ENCODE data around the gene DOLPP1.

The DOLPP1 gene

DNA sequence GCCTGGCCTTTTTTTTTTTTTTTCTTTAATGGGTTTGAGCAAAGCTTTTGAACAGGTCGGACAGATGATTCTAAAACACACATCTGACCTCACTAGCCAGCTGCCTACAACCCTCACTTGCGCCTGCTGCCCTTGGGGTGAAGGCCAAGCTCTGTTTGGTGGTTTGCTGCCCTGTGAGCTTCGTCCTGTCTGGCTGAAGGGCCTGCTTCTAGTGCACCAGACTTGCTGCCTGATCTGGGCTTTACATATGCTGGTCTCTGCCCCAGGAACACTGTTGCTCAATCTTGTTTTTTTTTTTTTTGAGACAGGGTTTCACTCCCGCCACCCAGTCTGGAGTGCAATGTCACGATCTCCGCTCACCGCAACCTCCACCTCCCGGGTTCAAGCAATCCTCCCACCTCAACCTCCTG, 16.4 kb upstream of the DOLPP1 start:
- no peak for DNase-seq (ENCODE audit: low spot score)

DNA sequence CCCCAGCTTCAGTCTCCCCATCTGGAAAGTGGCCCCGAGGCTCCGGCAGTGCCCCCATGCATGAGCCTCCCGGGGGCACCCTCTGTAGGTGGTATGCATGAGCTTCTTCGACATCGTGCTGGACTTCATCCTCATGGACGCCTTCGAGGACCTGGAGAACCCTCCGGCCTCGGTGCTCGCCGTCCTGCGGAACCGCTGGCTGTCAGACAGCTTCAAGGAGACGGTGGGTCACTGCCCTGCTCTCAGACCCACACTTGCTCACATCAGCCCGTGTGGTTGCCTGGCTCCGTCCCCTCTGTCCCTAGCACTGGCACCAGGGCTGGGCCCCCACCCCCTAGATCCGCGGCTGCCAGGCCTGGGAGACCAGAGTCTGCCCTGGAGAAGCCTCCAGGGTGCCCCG, 12.8 kb upstream of the DOLPP1 start:
- DNase-seq (ENCODE audit: low spot score) = no peak

DNA sequence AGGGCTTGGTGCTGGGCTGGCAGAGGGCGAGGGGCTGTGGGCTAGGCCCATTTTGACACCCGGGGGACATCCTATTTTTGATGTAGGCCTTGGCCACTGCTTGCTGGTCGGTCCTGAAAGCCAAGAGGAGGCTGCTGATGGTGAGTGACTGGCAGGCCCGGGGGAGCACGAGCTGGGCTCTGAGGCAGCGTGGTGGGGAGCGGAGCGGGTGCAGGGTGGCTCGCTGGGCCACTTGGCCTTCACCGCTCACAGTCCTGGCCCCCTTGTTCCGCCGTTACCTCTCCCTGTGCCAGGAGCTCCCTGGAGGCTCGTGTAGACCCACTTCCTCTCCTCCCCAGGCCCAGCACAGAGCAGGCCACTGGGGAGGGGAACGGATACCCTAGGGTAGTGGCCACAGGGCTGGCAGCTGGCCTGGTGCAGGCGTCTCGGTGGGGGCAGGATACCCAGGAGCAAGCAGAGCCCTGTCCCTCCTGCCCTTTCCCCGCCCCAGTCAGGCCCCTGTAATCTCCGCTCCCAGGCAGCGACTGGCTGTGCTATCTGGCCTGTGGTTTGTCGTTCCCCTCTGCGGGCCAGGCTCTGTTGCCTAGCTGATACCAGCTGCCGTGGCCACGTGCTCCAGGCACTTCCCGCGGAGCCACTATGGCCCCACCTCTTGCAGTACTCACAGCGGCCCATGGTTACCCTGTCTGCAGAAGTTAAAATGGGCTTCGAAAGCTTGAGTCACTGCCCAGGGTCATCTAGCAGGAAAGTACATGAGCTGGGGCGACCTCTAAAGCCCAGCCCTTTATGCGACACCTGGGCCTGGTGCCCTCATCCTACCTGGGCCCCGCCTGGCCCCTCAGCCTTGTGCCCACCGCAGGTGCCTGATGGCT, 11.7 kb upstream of the DOLPP1 start:
- no peak for DNase-seq (ENCODE audit: low spot score)

DNA sequence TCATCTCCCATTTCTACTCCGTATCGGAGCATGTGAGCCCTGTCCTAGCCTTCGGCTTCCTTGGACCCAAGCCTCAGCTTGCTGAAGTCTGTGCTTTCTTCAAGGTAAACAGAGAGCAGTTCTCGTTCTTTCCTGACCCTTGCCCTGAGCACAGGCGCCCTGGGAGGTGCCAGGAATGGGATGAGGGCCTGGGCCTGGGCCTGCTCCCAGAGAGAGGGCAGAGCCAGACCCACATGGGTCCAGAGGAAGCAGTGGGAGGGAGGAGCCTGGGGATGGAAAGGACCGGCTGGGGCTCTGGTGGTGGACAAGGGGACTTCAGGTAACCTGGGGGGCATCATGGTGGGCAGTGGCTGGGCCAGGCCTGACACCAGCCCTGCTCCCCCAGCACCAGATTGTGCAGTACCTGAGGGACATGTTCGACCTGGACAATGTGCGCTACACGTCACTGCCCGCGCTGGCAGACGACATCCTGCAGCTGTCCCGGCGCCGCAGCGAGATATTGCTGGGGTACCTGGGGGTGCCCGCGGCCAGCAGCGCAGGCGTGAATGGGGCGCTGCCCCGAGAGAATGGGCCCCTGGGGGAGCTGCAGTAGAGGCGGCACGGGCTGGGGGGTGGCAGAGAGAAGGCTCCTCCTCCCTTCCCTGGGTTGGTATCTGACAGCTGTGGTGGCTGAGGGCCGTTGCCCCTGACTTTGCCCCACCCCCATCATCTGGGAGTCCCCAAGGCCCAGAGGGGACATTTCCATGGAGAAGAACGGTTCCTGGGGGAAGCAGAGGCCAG, 10.9 kb upstream of the DOLPP1 start:
- DNase-seq (ENCODE audit: low spot score) = no peak

DNA sequence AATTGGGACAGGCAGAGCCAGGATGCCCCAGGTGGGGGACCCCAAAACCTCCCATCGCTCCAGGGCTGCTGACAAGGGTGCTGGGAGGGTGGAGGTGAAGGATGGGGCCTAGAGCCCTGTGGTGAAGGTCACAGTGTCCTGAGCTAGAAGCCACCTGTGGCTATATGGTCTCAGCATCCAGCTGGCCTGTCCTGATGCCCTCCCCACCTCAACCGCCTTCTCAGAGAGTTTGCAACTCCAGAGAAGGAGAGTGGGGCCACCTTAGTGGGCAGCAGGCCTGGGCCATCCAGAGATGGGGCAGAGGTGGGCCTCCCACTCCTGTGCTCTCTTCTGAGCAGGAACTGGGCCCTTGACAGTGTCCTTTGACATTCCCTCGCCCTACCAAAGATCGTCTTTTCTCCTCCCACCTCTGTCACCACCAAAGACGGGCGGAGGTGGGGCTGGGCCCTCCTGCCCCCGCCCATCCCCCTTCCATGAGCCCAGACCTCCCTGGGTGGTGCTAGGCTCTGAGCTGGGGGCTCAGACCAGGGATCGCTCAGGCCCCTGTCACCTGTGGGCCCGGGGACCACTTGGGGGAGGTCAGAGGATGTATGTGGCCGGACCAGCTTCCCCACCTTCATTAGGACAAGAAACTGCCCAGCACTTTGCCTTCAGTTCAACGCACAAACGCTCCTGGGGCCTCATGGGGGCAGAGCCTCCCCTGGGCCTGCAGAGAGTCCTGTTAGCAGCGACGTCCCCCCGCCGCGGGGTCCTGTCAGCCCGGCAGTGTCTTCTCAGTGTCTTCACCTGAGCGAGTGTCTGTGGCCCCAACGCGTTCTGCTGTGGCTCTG, 10.0 kb upstream of the DOLPP1 start:
- DNase-seq (ENCODE audit: low spot score) = no peak

DNA sequence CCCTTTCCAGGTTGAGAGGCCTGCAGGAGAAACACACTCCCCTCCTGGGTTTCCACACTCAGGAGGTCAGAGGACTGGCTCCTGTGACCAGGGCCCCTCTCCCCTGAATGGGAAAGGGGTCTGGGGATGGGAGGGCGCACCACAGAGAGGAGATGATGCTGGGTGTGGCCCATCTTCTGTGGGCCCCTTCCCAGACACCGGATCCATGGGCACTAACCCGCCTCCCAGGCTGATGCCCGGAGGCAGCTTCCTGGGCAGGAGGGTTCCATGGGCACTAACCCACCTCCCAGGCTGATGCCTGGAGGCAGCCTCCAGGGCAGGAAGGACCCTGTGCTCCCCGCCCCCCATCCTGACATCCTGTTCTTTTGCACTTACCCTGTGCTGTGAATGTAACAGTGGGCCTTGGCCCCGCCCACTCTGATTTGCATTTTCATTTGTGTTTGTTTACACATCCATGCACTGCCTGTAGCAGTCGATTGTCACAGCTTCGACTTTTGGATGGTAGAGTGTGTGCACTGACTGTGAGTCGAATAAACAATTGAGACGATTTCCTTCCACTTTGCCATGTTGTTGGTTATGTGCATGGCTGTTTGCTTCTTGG, 9.3 kb upstream of the DOLPP1 start:
- DNase-seq (ENCODE audit: low spot score) = no peak

DNA sequence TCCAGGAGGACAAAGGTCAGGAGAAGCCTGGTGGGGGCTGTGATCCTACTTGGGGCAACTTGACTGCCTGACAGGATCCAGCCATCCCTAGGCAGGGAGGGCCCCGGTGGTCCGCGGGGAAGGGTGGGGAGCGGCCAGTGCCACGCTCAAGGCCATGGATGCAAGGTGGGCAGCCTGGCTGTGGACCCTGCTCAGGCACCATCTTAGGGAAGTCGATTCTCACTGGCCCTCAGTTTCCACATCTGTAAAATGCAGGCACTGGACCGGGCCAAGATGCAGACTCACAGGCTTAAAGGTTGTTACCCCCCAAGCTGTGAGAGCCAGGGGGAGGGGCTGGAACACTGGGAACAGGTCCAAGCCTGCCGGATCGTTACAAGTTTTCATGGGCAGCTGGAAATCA, 8.7 kb upstream of the DOLPP1 start:
- no peak for DNase-seq (ENCODE audit: low spot score)

DNA sequence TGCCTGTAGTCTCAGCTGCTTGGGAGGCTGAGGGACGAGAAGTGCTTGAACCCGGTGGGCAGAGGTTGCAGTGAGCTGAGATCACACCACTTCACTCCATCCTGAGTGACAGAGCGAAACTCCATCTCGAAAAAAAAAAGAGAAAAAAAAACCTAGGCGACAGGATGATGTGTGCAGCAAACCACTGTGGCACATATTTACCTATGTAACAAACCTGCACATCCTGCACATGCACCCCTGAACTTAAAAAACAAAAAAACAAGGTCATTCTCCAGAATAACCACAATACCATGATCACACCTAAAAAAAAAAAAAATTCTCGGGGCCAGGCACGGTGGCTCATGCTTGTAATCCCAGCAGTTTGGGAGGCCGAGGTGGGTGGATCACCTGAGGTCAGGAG, 7.5 kb upstream of the DOLPP1 start:
- no peak for DNase-seq (ENCODE audit: low spot score)

DNA sequence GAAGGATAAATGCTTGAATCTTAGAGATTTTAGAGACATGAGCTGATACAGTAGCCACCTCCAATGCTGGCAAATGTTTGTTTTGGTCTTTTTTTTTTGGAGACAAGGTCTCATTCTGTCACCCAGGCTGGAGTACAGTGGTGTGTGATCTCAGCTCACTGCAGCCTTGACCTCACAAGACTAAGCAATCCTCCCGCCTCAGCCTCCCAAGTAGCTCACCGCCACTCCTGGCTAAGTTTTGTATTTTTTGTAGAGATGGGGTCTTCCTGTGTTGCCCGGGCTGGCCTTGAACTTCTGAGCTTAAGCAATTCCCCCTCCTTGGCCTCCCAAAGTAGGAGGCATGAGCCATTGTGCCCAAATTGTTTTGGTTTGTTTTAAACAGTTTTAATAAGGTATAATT, 6.8 kb upstream of the DOLPP1 start:
- DNase-seq (ENCODE audit: low spot score) = no peak

DNA sequence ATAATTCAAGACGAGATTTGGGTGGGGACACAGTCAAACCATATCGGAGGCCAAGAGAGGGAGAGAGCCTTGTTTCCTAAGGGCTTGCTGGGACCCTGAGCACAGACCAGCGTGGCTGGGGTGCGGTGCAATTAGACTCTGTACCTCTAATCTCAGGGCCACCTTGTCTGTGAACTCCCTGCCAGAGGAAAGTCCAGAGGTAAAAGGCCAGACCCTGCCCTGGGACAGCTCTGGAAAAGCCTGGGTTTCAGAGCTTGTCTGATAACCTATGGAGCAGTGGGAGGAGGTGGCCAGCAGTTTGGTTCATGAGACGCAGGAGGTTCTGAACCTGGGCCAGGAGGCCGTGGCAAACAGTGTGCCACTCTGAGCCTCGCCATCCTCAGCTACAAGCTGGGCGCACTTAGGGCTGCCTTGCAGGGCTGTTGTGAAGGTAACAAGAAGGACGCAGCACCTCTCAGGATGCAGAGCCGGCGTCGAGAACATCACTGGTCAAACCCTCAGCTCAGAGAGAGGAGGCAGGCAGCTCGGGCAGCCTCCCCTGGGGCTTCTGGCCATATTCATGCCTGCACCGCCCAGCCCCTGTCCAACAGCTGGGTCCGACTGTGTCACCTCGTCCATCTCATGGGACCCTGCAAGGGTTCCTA, 4.8 kb upstream of the DOLPP1 start:
- DNase-seq (ENCODE audit: low spot score) = no peak

DNA sequence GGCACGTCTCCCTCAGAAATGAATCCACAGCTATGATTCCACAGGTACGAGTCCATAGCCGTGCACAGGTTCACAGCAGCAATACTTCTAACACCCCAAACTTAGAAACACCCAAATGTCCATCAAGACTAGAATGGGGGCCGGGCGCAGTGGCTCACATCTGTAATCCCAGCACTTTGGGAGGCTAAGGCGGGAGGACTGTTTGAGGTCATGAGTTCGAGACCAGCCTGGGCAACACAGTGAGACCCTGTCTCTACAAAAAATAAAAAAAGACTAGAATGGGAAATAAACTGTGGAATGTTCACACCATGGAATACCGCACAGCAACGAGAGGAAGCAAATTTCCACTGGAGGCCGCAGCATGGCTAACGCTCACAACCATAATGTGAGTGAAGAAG, 4.3 kb upstream of the DOLPP1 start:
- DNase-seq (ENCODE audit: low spot score) = no peak

DNA sequence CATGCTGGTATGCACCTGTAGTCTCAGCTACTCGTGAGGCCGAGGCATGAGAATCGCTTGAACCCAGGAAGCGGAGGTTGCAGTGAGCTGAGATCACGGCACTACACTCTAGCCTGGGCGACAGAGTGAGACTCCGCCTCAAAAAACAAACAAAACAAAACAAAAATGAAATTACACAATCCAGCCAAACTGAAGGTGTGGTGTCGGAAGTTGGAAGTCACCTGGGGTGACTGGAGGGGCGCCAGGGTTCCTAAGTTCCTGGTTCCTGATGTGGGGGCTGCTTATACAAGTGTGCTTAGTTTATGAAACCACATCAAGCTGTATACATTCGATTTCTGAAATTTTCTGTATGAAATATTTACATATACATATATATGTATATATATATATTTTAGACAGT, 3.7 kb upstream of the DOLPP1 start:
- DNase-seq (ENCODE audit: low spot score) = no peak

DNA sequence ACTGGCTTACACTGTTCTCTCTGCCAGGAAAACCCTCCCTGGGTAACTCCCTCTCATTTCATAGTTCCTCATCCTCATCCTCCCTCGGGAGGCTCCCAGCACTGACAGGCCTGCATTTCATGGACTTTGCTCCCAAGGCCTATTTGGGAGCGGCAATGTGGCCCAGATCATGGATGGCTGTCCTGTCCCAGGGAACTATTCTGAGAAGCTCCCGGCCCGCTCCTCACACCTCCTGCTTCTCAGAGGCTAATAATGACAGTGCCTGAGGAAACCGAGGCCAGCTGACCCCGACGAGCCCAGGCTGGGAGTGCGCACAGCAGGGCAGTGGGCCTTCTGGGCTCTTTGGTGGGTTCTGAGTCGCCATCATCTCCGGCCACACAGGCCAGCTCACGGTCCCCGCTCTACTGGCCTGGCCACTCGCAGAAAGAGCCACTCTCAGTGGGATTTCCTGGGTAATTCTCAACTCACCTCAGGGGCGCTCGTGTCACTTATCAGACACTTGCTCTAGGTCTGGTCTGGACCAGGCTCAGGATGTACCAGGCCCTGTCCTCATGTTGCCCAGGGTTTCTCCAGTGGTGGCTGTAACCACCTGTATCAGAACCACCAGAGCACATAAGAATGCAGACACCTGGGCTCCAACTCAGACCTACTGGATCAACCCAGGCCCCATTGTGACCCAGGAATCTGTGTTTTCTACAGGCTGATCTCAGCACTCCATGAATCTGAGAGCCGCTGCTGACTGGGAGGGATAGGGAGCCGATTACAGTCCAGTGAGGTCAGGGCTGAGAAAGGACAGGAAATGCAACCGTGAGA, 2.0 kb upstream of the DOLPP1 start:
- no peak for DNase-seq (ENCODE audit: low spot score)

DNA sequence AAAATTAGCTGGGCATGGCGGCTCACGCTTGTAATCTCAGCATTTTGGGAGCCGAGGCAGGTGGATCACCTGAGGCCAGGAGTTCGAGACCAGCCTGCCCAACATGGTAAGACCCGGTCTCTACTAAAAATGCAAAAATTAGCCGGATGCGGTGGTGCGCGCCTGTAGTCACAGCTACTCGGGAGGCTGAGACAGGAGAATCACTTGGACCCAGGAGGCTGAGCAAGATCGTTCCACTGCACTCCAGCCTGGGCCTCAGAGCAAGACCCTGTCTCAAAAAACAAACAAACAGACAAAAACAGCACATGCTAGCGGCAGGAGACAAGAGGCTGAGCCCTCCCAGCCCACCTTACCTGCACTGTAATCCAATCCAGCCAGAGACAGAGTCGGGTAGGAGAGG, 1.1 kb upstream of the DOLPP1 start:
- DNase-seq (ENCODE audit: low spot score) = no peak

DNA sequence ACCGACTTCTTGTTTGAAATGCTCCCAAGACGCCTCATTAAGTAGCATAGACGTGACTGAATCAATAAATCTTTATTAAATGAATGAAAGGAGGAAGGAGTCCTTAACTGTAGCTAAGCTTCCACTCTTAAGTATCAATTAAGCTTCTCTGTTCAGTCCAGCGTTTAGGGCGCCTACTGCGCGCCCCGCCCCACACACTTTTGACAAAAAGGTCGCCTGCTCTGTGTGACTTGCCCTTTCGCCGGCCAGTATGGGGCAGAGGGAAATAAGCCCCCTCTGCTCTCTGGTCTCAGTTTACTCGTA, 662 bp upstream of the DOLPP1 start:
- no peak for DNase-seq (ENCODE audit: low spot score)

DNA sequence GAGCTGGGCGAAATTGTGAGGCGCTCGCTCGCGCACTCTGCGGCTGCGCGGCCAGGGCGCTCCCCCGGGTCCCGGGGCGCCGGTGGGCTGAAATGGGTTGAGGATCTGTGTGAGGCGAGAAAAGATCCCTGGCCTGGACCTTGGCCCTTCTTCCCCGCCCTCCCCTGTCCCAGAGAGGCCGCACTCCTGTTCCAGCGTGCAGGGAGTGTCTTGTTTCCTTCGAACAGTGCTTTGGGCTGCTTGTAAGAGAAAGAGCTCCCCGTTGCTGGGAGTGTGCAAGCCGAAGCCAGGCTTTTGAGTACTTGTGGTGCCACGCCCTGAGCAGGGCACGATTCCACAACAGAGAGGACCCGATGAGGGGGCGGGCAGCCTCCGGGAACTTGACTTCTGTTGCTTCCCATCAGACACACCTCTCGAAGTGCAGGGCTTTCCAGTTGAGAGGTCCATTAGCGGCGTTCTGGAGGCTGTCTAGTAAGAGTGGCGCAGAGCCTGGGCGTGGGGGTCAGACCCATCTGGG, 535 bp downstream of the DOLPP1 start:
- DNase-seq (ENCODE audit: low spot score) = no peak

DNA sequence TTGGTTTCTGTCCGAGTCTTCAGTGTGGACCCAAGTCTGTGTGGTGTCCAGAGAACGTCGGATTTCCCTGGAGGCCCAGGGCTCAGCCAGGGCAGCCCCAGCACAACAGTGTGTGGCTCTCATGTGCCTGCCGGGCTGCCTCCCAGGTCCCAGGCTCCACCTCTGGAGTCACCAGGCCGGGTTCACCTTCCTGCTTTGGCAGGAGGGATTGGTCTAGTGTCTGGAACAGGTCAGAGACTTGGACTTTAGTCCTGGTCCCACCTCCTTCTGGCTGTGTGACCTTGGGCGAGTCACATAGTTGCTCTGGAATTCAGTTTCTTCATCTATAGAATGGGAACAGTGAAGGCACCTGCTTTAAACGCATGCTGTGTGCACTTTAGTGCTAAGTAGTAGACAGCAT, 3.2 kb downstream of the DOLPP1 start:
- DNase-seq (ENCODE audit: low spot score) = no peak

DNA sequence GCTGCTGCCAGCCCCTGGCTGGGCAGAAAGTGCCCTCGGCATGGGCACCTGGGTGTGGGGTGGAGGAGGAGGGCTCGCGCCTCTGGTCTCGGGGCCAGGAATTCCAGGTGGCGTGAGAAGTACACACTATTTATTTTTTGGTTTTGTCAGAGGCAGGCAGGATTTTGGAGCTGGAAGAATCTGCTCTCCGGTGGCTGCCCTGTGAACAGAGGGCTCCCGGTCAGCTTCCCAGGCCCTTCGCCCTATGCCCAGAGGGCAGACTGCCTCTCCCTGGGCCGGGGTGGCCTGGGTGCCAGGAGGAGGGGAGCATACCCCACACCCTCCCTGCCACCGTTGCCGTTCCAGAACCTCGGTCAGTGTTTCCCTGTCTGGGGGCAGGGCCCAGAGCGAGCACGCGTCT, 8.3 kb downstream of the DOLPP1 start:
- no peak for DNase-seq (ENCODE audit: low spot score)

DNA sequence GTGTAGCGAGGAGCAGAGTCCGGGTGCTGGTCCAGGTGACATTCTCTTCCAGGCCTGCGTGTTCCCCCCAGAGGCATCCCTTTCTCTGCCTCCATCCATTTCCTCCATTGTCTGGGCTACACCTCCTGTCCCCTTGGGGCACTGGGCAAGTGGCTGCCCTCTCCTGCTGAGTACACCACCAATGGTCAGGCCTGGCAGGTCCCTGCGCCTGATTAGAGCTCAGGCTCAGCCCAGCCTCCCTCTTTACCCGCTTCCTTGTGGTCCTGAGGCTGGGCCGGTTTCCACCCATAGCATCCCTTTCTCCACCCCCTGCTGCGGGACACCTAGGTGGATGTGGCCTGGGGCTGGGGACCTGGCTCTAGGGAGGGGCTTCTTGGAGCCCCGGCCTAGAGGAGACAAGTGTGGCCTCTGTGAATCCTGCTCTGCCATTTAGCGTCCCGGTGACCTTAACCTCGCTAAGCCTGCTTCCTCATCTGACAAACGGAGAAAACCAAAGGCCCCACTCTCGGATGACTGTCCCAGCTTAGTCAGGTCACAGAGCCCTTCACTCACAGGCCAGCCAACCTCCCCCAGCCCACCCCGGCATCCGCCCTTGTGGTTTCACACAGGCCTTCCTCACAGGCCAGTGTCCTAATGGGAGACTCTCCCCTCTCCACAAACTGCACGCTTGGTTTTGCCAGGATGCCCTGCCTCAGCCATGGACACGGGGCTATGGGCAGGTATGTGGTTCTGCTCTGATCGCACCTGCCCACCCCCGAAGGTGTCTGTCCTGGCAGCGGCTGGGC, 12.9 kb downstream of the DOLPP1 start:
- no peak for DNase-seq (ENCODE audit: low spot score)

All from LoVo (cell line).